GM21447 (cell line): Measurements from ENCODE around the gene SEC22A.
"Not testable (repeated sequence)": the region's sequence is repeated elsewhere in the genome, so short reads cannot be mapped to it uniquely, and the experiment has no call there.

Experiments used
- ATAC-seq: cut with Tn5 transposase; IDR thresholded peaks from one replicate; pipeline ENCODE4 v1.9.1; 2021; ENCODE audit not compliant: unreplicated experiment

SEC22A gene

GRCh38 chr3:123169930-123170329 lies 31.8 kb upstream of the SEC22A start:
- no peak for ATAC-seq

GRCh38 chr3:123180791-123181190 lies 21.0 kb upstream of the SEC22A start:
- ATAC-seq, result no peak

GRCh38 chr3:123186695-123187094 lies 15.0 kb upstream of the SEC22A start:
- ATAC-seq, result no peak

GRCh38 chr3:123188058-123188457 lies 13.7 kb upstream of the SEC22A start:
- ATAC-seq, result no peak

- no peak for ATAC-seq
Measured at GRCh38 chr3:123193448-123194101, 8.2 kb upstream of the SEC22A start.

- no peak for ATAC-seq
Measured at GRCh38 chr3:123194552-123194951, 7.2 kb upstream of the SEC22A start.

- ATAC-seq, result no peak
Measured at GRCh38 chr3:123198372-123198771, 3.4 kb upstream of the SEC22A start.

- no peak for ATAC-seq
Measured at GRCh38 chr3:123201223-123201556, 553 bp upstream of the SEC22A start.

GRCh38 chr3:123202451-123202850 lies 708 bp downstream of the SEC22A start:
- no peak for ATAC-seq

- no peak for ATAC-seq
Measured at GRCh38 chr3:123218990-123219389, 17.2 kb downstream of the SEC22A start.

- not testable (repeated sequence) for ATAC-seq
Measured at GRCh38 chr3:123221369-123221768, 19.6 kb downstream of the SEC22A start.

GRCh38 chr3:123225016-123225415 lies 23.3 kb downstream of the SEC22A start:
- no peak for ATAC-seq

- no peak for ATAC-seq
Measured at GRCh38 chr3:123226549-123226948, 24.8 kb downstream of the SEC22A start.

- ATAC-seq, result no peak
Measured at GRCh38 chr3:123229145-123229544, 27.4 kb downstream of the SEC22A start.

GRCh38 chr3:123236902-123237301 lies 35.2 kb downstream of the SEC22A start:
- ATAC-seq, result no peak

- ATAC-seq, result not testable (repeated sequence)
Measured at GRCh38 chr3:123239186-123239585, 37.4 kb downstream of the SEC22A start.

GRCh38 chr3:123239756-123240155 lies 38.0 kb downstream of the SEC22A start:
- no peak for ATAC-seq

- no peak for ATAC-seq
Measured at GRCh38 chr3:123244128-123244527, 42.4 kb downstream of the SEC22A start.

GRCh38 chr3:123246866-123247265 lies 45.1 kb downstream of the SEC22A start:
- ATAC-seq, result no peak

GRCh38 chr3:123256256-123256655 lies 54.5 kb downstream of the SEC22A start:
- ATAC-seq, result no peak

GRCh38 chr3:123258359-123258758 lies 56.6 kb downstream of the SEC22A start:
- no peak for ATAC-seq

GRCh38 chr3:123258811-123259420 lies 57.2 kb downstream of the SEC22A start:
- no peak for ATAC-seq

GRCh38 chr3:123261666-123262065 lies 59.9 kb downstream of the SEC22A start:
- ATAC-seq, result no peak
